HL-60 (cell line): ENCODE results near the gene BICD2.

Source experiments
- DNase-seq, 2 experiments: peaks; one replicate each; pipeline ENCODE4 v3.0.0-alpha.2; 2010 to 2020; ENCODE audit warnings: low read depth in 1 of 2, low spot score in 1 of 2
- H3K27ac ChIP-seq: fragments of 250-450 bp; sonication (Bioruptor Pico); replicated peaks from 2 replicates; pipeline ENCODE4 v1.5.1; 2020; ENCODE audit warnings: mild to moderate bottlenecking, moderate library complexity
- H3K27me3 ChIP-seq: fragments of 250-450 bp; sonication (Bioruptor Pico); 2 replicates; pipeline ENCODE4 v1.5.1; 2021; ENCODE audit warnings: mild to moderate bottlenecking, moderate library complexity; ENCODE audit not compliant: insufficient read depth, poor library complexity, severe bottlenecking
- H3K4me3 ChIP-seq: replicated peaks from 2 replicates; pipeline ENCODE4 v1.5.1; 2011; ENCODE audit warnings: mild to moderate bottlenecking, control low read depth, low read length; ENCODE audit not compliant: insufficient read depth
- CTCF ChIP-seq: IDR thresholded peaks from one replicate; pipeline ENCODE4 v1.5.1; 2011; ENCODE audit warnings: low read length, control low read depth, inconsistent platforms; ENCODE audit not compliant: insufficient read depth
- GABPA ChIP-seq: IDR thresholded peaks from 2 replicates; pipeline ENCODE4 v1.6.1; 2012; ENCODE audit warnings: low read depth
- POLR2AphosphoS5 ChIP-seq: IDR thresholded peaks from 2 replicates; pipeline ENCODE4 v1.6.1; 2012; ENCODE audit warnings: low read depth
- REST ChIP-seq: IDR thresholded peaks from 2 replicates; pipeline ENCODE4 v1.6.1; 2012; ENCODE audit warnings: low read depth; ENCODE audit not compliant: insufficient replicate concordance
- SPI1 ChIP-seq: IDR thresholded peaks from 2 replicates; pipeline ENCODE4 v1.6.1; 2012; ENCODE audit warnings: low read depth, mild to moderate bottlenecking, borderline replicate concordance

BICD2 gene

DNA sequence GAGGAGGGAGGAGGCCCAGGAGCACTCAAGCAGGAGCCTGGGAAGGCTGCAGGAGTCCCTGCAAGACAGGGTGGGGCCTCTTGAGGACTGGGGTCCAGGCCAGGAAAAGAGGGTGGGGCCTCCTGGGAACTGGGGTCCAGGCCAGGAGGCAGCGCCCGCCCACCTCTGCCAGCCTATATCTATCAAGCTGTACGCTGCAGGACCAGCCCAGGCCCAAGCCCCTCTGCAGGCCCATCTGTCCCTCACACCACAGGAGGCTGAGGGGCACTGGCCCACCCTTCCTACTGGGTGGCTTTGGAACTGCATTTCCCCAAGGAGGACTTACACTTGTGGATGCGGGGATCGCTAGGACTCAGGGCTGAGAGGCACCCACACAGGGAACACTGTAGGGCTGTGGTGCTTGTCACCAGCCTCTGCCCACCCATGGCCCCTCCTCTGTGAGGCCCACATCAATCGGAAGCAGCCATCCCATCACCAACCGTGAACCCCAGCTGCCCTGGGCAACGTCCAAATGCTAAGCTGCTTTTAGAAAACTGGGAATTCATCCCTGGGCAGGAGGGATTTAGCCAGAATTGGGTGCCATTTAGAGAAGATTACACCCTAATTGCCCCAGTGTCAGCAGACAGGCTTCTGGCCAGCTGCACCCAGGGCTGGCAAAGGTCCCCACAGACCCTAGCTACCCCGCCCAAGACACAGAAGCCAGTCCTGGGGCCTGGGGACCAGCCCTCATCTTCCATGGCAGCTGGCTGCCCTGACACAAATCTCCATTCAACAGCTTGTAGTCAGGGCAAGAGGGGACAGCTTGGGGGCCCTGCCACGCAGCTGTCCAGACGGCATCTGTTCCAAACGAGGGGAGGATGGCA is 15.3 kb downstream of the BICD2 start:
- Histone ChIP-seq H3K4me3 (no peak overlapping the region), H3K27me3 (no peaks in the 10 kb centered on the region), H3K27ac (no peak overlapping the region)
- no peak for TF ChIP-seq REST
- TF ChIP-seq POLR2AphosphoS5 = no peak
- TF ChIP-seq SPI1 = no peak
- TF ChIP-seq GABPA = no peak
- no peak for TF ChIP-seq CTCF
- no peak for DNase-seq

GRCh38 chr9:92748233-92748497 is 16.5 kb downstream of the BICD2 start:
- no peak overlapping the region for H3K27ac ChIP-seq
- TF ChIP-seq REST (no peak), SPI1 (no peak), CTCF (no peak)

DNA sequence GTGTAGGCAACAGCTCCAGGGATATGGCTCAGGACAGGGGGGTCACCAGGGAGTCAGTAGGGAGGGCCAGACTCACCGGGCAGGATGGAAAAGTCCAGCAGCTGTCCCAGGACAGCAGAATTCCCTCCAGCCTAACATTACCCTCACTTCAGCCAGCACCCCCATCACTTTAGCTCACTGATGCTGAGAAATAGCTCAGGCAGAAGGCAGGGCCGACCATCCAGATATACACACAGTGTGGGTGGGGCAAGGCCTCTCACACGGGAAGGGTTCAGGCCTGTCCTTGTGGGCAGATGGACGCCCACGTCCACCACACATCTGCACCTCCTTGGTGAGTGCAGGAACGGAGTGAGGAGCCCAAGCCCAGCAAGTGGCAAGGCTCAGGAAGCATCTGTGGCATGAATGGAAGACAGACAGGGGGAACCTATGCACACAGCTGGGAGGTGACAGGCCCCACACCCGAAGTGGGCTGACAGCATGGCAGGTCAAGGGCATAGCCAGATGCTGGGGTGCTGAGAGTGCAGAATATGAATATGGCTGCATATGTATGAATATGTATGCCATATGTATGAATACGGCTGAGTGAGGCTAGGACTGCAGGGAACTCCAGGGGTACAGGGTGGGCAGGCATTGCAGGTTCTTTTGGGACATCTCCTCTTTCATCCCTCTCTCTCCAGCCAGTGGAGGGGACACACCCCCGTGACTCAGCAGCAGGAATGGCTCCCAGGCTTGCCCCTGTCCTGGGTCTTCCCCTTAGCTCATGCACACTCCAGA is 17.0 kb downstream of the BICD2 start:
- Histone ChIP-seq H3K4me3 (no peak overlapping the region), H3K27me3 (no peaks in the 10 kb centered on the region), H3K27ac (no peak overlapping the region)
- no peak for DNase-seq
- TF ChIP-seq POLR2AphosphoS5 = no peak
- no peak for TF ChIP-seq GABPA
- TF ChIP-seq SPI1 = no peak
- no peak for TF ChIP-seq CTCF
- no peak for TF ChIP-seq REST

More at GRCh38 chr9:92748233-92748497, 16.5 kb downstream of the BICD2 start:
- no peaks in the 10 kb centered on the region for H3K27me3 ChIP-seq
- no peak overlapping the region for H3K4me3 ChIP-seq
- no peak for DNase-seq
